Peyer's patch (tissue), 4 donors: ENCODE measurements around the gene P2RY11. TPM values are rescaled to one million over a fixed set of nuclear protein-coding genes. Genes with fewer than 3 reads are reported as not detected.

Experiments
- DNase-seq, 3 donors: peaks; one replicate each; pipeline ENCODE4 v3.0.0-alpha.2; 2017 to 2019
- H3K27ac ChIP-seq, 4 donors: fragments of 200-600 bp; sonication (generic); one replicate each; pipeline ENCODE4 v1.5.1; 2016 to 2019
- H3K27me3 ChIP-seq, 2 donors: fragments of 200-600 bp; sonication (generic); one replicate each; pipeline ENCODE4 v1.5.1; 2019
- H3K36me3 ChIP-seq, 3 donors: fragments of 200-600 bp; sonication (generic); one replicate each; pipeline ENCODE4 v1.5.1; 2016 to 2019
- H3K4me1 ChIP-seq, 4 donors: fragments of 200-600 bp; sonication (generic); one replicate each; pipeline ENCODE4 v1.5.1; 2016 to 2019
- H3K4me3 ChIP-seq, 4 donors: fragments of 200-600 bp; sonication (generic); 1 replicate in 3 of 4; 2 replicates in 1 of 4; pipeline ENCODE4 v1.5.1; 2016 to 2019; ENCODE audit warnings: mild to moderate bottlenecking in 1 of 4
- H3K9me3 ChIP-seq, 4 donors: fragments of 200-600 bp; sonication (generic); one replicate each; pipeline ENCODE4 v1.5.1; 2016 to 2019; ENCODE audit warnings: mild to moderate bottlenecking in 1 of 4
- CTCF ChIP-seq, 6 experiments: fragments of 450-650 bp in 4 of 6; fragments of 200-600 bp in 2 of 6; sonication (generic) in 1 of 6; IDR thresholded peaks; one replicate each; pipeline ENCODE4 v1.5.1; 2017 to 2019; ENCODE audit warnings: antibody characterized with exemption in 6 of 6, mild to moderate bottlenecking in 3 of 6, moderate library complexity in 1 of 6
- POLR2A ChIP-seq, 2 donors: fragments of 450-650 bp; IDR thresholded peaks; one replicate each; pipeline ENCODE4 v1.5.1; 2017; ENCODE audit warnings: antibody characterized with exemption in 2 of 2, mild to moderate bottlenecking in 2 of 2, moderate library complexity in 2 of 2
- total RNA-seq, 4 donors: library from RNA; depleted of rRNA; stranded (reverse); fragments of >200 nt; gene quantifications; one replicate each; pipeline ENCODE4 v1.1.0, GENCODE V29; 2016

P2RY11 gene
- total RNA-seq, 4 donors from 2014 or later, result 7.0 to 21.5 (median 11.6) TPM

GRCh38 chr19:10152100-10152499, 40.6 kb downstream of the P2RY11 start:
- TF ChIP-seq CTCF (IDR thresholded peaks at IDR 0.05) (no peak), POLR2A (IDR thresholded peaks at IDR 0.05) (no peak)
- no peaks in the 10 kb centered on the region for H3K9me3 ChIP-seq
- H3K4me1 ChIP-seq, result no peaks in the 10 kb centered on the region

GRCh38 chr19:10155839-10156238, 44.3 kb downstream of the P2RY11 start:
- H3K27me3 ChIP-seq, result no peaks in the 10 kb centered on the region
- no peaks in the 10 kb centered on the region for H3K4me1 ChIP-seq
- no peak overlapping the region for H3K27ac ChIP-seq
- peaks cover 0 to 94% (median 0%) of the 10 kb centered on the region in 3 donors for H3K36me3 ChIP-seq
- DNase-seq, result no peak
- no peak overlapping the region for H3K4me3 ChIP-seq
- H3K9me3 ChIP-seq, result no peaks in the 10 kb centered on the region
- TF ChIP-seq CTCF (IDR thresholded peaks at IDR 0.05) (no peak), POLR2A (IDR thresholded peaks at IDR 0.05) (no peak)

More at GRCh38 chr19:10152100-10152499, 40.6 kb downstream of the P2RY11 start:
- peaks cover 0 to 90% (median 0%) of the 10 kb centered on the region in 3 donors for H3K36me3 ChIP-seq
- H3K27me3 ChIP-seq, result no peaks in the 10 kb centered on the region
- H3K4me3 ChIP-seq, result no peak overlapping the region
- no peak overlapping the region for H3K27ac ChIP-seq
- DNase-seq, result no peak

- Histone ChIP-seq H3K4me3 (no peak overlapping the region), H3K27me3 (no peaks in the 10 kb centered on the region), H3K27ac (no peak overlapping the region), H3K9me3 (no peaks in the 10 kb centered on the region), H3K36me3 (peaks cover 0 to 97% (median 0%) of the 10 kb centered on the region in 3 donors), H3K4me1 (no peaks in the 10 kb centered on the region)
- no peak for TF ChIP-seq POLR2A (IDR thresholded peaks at IDR 0.05)
- no peak for TF ChIP-seq CTCF (IDR thresholded peaks at IDR 0.05)
- no peak for DNase-seq
Observed at GRCh38 chr19:10158071-10158470, 46.6 kb downstream of the P2RY11 start.

GRCh38 chr19:10158485-10158884, 47.0 kb downstream of the P2RY11 start:
- H3K27ac ChIP-seq, result no peak overlapping the region
- DNase-seq, result no peak
- no peak overlapping the region for H3K4me3 ChIP-seq
- no peaks in the 10 kb centered on the region for H3K4me1 ChIP-seq
- no peaks in the 10 kb centered on the region for H3K9me3 ChIP-seq
- no peak for TF ChIP-seq CTCF (IDR thresholded peaks at IDR 0.05)
- TF ChIP-seq POLR2A (IDR thresholded peaks at IDR 0.05), result no peak
- peaks cover 0 to 95% (median 0%) of the 10 kb centered on the region in 3 donors for H3K36me3 ChIP-seq
- no peaks in the 10 kb centered on the region for H3K27me3 ChIP-seq

GRCh38 chr19:10159610-10160009, 48.1 kb downstream of the P2RY11 start:
- H3K4me3 ChIP-seq, result no peak overlapping the region
- TF ChIP-seq POLR2A (IDR thresholded peaks at IDR 0.05), result no peak
- no peak for TF ChIP-seq CTCF (IDR thresholded peaks at IDR 0.05)
- H3K27ac ChIP-seq, result no peak overlapping the region
- no peaks in the 10 kb centered on the region for H3K27me3 ChIP-seq
- no peaks in the 10 kb centered on the region for H3K9me3 ChIP-seq
- H3K36me3 ChIP-seq, result peaks cover 0 to 91% (median 0%) of the 10 kb centered on the region in 3 donors
- no peak for DNase-seq
- H3K4me1 ChIP-seq, result no peaks in the 10 kb centered on the region

GRCh38 chr19:10163536-10163935, 52.0 kb downstream of the P2RY11 start:
- H3K4me3 ChIP-seq, result no peak overlapping the region
- H3K9me3 ChIP-seq, result no peaks in the 10 kb centered on the region
- H3K27me3 ChIP-seq, result no peaks in the 10 kb centered on the region
- no peaks in the 10 kb centered on the region for H3K4me1 ChIP-seq
- no peak for DNase-seq
- H3K36me3 ChIP-seq, result peaks cover 0 to 89% (median 0%) of the 10 kb centered on the region in 3 donors
- TF ChIP-seq CTCF (IDR thresholded peaks at IDR 0.05) (no peak), POLR2A (IDR thresholded peaks at IDR 0.05) (no peak)
- H3K27ac ChIP-seq, result no peak overlapping the region
